PC-9 (cell line): ENCODE measurements around the gene RASGEF1C. TPM values are rescaled to one million over a fixed set of nuclear protein-coding genes. Genes with fewer than 3 reads are reported as not detected.

Source experiments
- BruUV-seq: library from RNA; stranded (reverse); fragments of 400-500 nt; replicated peaks from 2 replicates; lab custom pipeline; 2021; lab: Mats Ljungman, UMichigan
- CTCF ChIA-PET: fragments of 300-600 bp; sonication (Branson Sonifier 250); formaldehyde crosslinking; loops from one replicate; lab custom pipeline; 2022; ENCODE audit warnings: antibody characterized with exemption; lab: Charles Lee
- POLR2A ChIA-PET: fragments of 300-600 bp; sonication (Branson Sonifier 250); formaldehyde crosslinking; loops from one replicate; lab custom pipeline; 2022; ENCODE audit warnings: antibody characterized with exemption; ENCODE audit not compliant: unreplicated experiment; lab: Charles Lee
- DNase-seq, 2 experiments: peaks; one replicate each; pipeline versions ENCODE4 v3.0.0 to v3.0.0-alpha.2; 2015 to 2022; ENCODE audit warnings: mixed read lengths in 1 of 2
- H2AFZ ChIP-seq: fragments of 200-600 bp; sonication (generic); 2 replicates; pipeline ENCODE4 v1.8.1; 2017; ENCODE audit warnings: antibody characterized with exemption
- H3F3A ChIP-seq: fragments of 200-600 bp; sonication (generic); 2 replicates; pipeline ENCODE4 v1.8.1; 2017; ENCODE audit warnings: antibody characterized with exemption, mild to moderate bottlenecking, low read depth; ENCODE audit not compliant: insufficient read depth
- H3K27ac ChIP-seq: fragments of 200-600 bp; sonication (generic); 2 replicates; pipeline ENCODE4 v1.6.1; 2016; ENCODE audit warnings: mixed run types
- H3K27me3 ChIP-seq: fragments of 200-600 bp; sonication (generic); 2 replicates; pipeline ENCODE4 v1.6.1; 2016; ENCODE audit warnings: low read depth, mixed run types; ENCODE audit not compliant: insufficient read depth
- H3K36me3 ChIP-seq: fragments of 200-600 bp; sonication (generic); 2 replicates; pipeline ENCODE4 v1.6.1; 2016; ENCODE audit warnings: low read depth, mixed run types
- H3K4me1 ChIP-seq: fragments of 200-600 bp; sonication (generic); replicated peaks from 2 replicates; pipeline ENCODE4 v1.6.1; 2016; ENCODE audit warnings: mixed run types; ENCODE audit not compliant: insufficient read depth
- H3K4me2 ChIP-seq: fragments of 200-600 bp; sonication (generic); 2 replicates; pipeline ENCODE4 v1.6.1; 2017; ENCODE audit warnings: mixed run types
- H3K4me3 ChIP-seq: fragments of 200-600 bp; sonication (generic); 2 replicates; pipeline ENCODE4 v1.6.1; 2016; ENCODE audit warnings: mixed run types
- H3K79me2 ChIP-seq: fragments of 200-600 bp; sonication (generic); 2 replicates; pipeline ENCODE4 v1.6.1; 2017; ENCODE audit warnings: low read depth, mixed run types
- H3K9me2 ChIP-seq: fragments of 200-600 bp; sonication (generic); 2 replicates; pipeline ENCODE4 v1.8.1; 2017; ENCODE audit warnings: mild to moderate bottlenecking; ENCODE audit not compliant: insufficient read depth
- H3K9me3 ChIP-seq: fragments of 200-600 bp; sonication (generic); 2 replicates; pipeline ENCODE4 v1.8.1; 2016; ENCODE audit warnings: low read depth; ENCODE audit not compliant: insufficient read depth
- H4K20me1 ChIP-seq: fragments of 200-600 bp; sonication (generic); 2 replicates; pipeline ENCODE4 v1.8.1; 2017; ENCODE audit not compliant: insufficient read depth
- CTCF ChIP-seq: fragments of 200-600 bp; sonication (generic); conservative IDR thresholded peaks from 2 replicates; pipeline ENCODE4 v1.6.1; 2017; ENCODE audit warnings: mixed run types, antibody characterized with exemption, mild to moderate bottlenecking, moderate library complexity
- EZH2 ChIP-seq: fragments of 200-600 bp; sonication (generic); IDR thresholded peaks from 2 replicates; pipeline ENCODE4 v1.8.0; 2017; ENCODE audit warnings: antibody characterized with exemption, low read depth
- intact Hi-C: fragments of 100-400 bp; cut with micrococcal nuclease; formaldehyde crosslinking; loops from one replicate; pipeline ENCODE4 v1.10.0; 2022; ENCODE audit not compliant: unreplicated experiment
- total RNA-seq: library from RNA; stranded (reverse); gene quantifications from 2 replicates; pipeline ENCODE4 v1.2.3, GENCODE V29; 2021

Gene RASGEF1C
- total RNA-seq, 1 experiment from 2014 or later: not detected

- H3K4me3 ChIP-seq: no peak overlapping the region
- no peaks in the 10 kb centered on the region for H3K36me3 ChIP-seq
- H3K9me3 ChIP-seq: no peaks in the 10 kb centered on the region
- no peak overlapping the region for H3K27ac ChIP-seq
- TF ChIP-seq EZH2 (no peak), CTCF (no peak)
- H3K79me2 ChIP-seq: no peaks in the 10 kb centered on the region
- CTCF ChIA-PET: no interaction called here
- H3K4me2 ChIP-seq: no peak overlapping the region
- intact Hi-C loops: no loop called here
- peaks cover 10% of the 10 kb centered on the region; the same call in 1 of the 2 replicates for H3K27me3 ChIP-seq
- H4K20me1 ChIP-seq: no peaks in the 10 kb centered on the region
- no peaks in the 10 kb centered on the region for H3F3A ChIP-seq
- H3K9me2 ChIP-seq: no peaks in the 10 kb centered on the region
- no peaks in the 10 kb centered on the region for H3K4me1 ChIP-seq
- no TSS peak for BruUV-seq
- DNase-seq: no peak
- POLR2A ChIA-PET: interaction anchor here (0.6 kb wide), 1 partner anchor 724 kb away, joined by 3 read pairs; no protein-coding TSS in a partner anchor
- no peak overlapping the region for H2AFZ ChIP-seq
Measured at GRCh38 chr5:180097163-180097894, 111.7 kb downstream of the RASGEF1C start.

GRCh38 chr5:180096616-180097015 is 112.4 kb downstream of the RASGEF1C start:
- Histone ChIP-seq H2AFZ (no peak overlapping the region), H3K27me3 (peaks cover 3% of the 10 kb centered on the region; the same call in 1 of the 2 replicates), H3K9me2 (no peaks in the 10 kb centered on the region), H3F3A (no peaks in the 10 kb centered on the region), H4K20me1 (no peaks in the 10 kb centered on the region), H3K79me2 (no peaks in the 10 kb centered on the region), H3K36me3 (no peaks in the 10 kb centered on the region), H3K4me3 (no peak overlapping the region), H3K4me1 (no peaks in the 10 kb centered on the region), H3K9me3 (no peaks in the 10 kb centered on the region), H3K4me2 (no peak overlapping the region), H3K27ac (no peak overlapping the region)
- TF ChIP-seq EZH2 (no peak), CTCF (no peak)
- BruUV-seq: no TSS peak
- intact Hi-C loops: no loop called here
- ChIA-PET CTCF (no interaction called here), POLR2A (no interaction called here)
- DNase-seq: no peak

GRCh38 chr5:180095545-180095944 is 113.5 kb downstream of the RASGEF1C start:
- Histone ChIP-seq H3K27ac (no peak overlapping the region), H3K9me3 (no peaks in the 10 kb centered on the region), H4K20me1 (no peaks in the 10 kb centered on the region), H3K36me3 (no peaks in the 10 kb centered on the region), H3K9me2 (no peaks in the 10 kb centered on the region), H3K4me1 (no peaks in the 10 kb centered on the region), H3K27me3 (no peaks in the 10 kb centered on the region; the same call in 1 of the 2 replicates), H3K4me3 (no peak overlapping the region), H3K4me2 (no peak overlapping the region), H3K79me2 (no peaks in the 10 kb centered on the region), H3F3A (no peaks in the 10 kb centered on the region), H2AFZ (no peak overlapping the region)
- BruUV-seq: no TSS peak
- TF ChIP-seq EZH2 (no peak), CTCF (no peak)
- intact Hi-C loops: no loop called here
- CTCF ChIA-PET: no interaction called here
- no peak for DNase-seq
- POLR2A ChIA-PET: no interaction called here
